ENCODE measurements around the gene SH3RF3. TPM values are rescaled to one million over a fixed set of nuclear protein-coding genes. Genes with fewer than 3 reads are reported as not detected.

Gene SH3RF3
- total and polyA plus RNA-seq, 5 donors from 2014 or later: 0.16 to 1.6 (median 0.76) TPM

DNA sequence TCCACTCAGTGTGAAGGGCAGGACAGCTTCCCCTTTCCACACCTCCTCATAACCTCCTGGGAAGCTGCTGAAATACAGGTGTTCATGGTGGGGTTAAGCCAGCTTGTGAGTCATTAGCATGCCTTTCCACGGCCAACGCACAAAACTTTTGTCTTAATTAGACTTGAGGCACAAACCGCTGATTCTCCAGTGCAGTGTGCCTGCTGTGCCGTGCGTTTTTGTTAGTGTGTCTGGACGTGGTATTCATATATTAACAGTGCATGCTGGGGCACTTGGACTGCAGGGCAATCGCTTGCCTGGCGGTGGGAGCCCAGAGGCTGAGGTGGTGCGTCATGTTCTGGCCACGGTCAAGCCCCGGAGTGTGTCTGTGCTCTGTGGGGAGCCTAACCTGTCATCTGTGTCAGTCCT, 156.2 kb downstream of the SH3RF3 start:
- Mint-ChIP-seq H3K27ac (peak overlapping the region in 1 of 3 donors; percentile 39), H3K9me3 (peaks cover 0 to 1% (median 0%) of the 10 kb centered on the region in 7 donors)

DNA sequence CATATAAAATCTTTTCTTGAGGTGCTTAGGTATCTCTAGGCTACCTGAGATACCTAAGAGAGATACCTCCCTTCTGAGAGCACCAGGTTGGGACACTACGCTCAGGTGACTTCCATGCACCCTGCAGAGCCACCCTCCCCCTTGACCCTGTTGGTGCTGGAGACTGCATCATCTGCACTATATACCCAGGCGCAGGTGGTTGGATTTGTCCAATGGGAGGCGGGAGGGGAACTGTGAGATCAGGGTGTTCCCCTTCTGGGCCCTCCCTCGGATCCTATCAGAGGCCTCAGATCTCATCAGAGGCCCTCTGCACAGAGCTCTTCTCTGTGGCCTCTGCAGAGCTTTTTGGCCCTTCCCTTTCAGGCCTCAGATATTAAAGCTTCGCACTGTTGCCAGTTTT, 158.4 kb downstream of the SH3RF3 start:
- DNase-seq: no peak
- Mint-ChIP-seq H3K9me3 (peaks cover 0 to 1% (median 0%) of the 10 kb centered on the region in 7 donors), H3K4me3 (no peak overlapping the region), H3K27ac (no peak overlapping the region), H3K4me1 (peaks cover 0 to 47% (median 6%) of the 10 kb centered on the region in 4 donors), H3K27me3 (no peaks in the 10 kb centered on the region), H3K36me3 (no peaks in the 10 kb centered on the region)
- Histone ChIP-seq H3K4me3 (ENCODE audit: low read depth, low read length) (no peak overlapping the region), H3K27me3 (ENCODE audit: control insufficient read depth, insufficient read depth, low read length) (no peaks in the 10 kb centered on the region), H3K4me1 (ENCODE audit: control insufficient read depth, insufficient read depth, low read length, poor library complexity, severe bottlenecking) (no peaks in the 10 kb centered on the region), H3K27ac (ENCODE audit: insufficient read depth, low read length, poor library complexity, severe bottlenecking) (no peak overlapping the region), H3K36me3 (ENCODE audit: control insufficient read depth, insufficient read depth, low read length) (no peaks in the 10 kb centered on the region), H3K9me3 (ENCODE audit: control insufficient read depth in 2 of 2, low read length in 2 of 2) (no peaks in the 10 kb centered on the region)
- no peak for ATAC-seq (ENCODE audit: low read depth in 2 of 2)

More for the DNA sequence above, 156.2 kb downstream of the SH3RF3 start:
- Mint-ChIP-seq H3K36me3 (no peaks in the 10 kb centered on the region), H3K4me3 (no peak overlapping the region), H3K27me3 (no peaks in the 10 kb centered on the region), H3K4me1 (peaks cover 0 to 50% (median 6%) of the 10 kb centered on the region in 4 donors)
- H3K9me3 ChIP-seq (ENCODE audit: control insufficient read depth in 2 of 2, low read length in 2 of 2): no peaks in the 10 kb centered on the region
- no peaks in the 10 kb centered on the region for H3K4me1 ChIP-seq (ENCODE audit: control insufficient read depth, insufficient read depth, low read length, poor library complexity, severe bottlenecking)
- H3K36me3 ChIP-seq (ENCODE audit: control insufficient read depth, insufficient read depth, low read length): no peaks in the 10 kb centered on the region
- H3K27me3 ChIP-seq (ENCODE audit: control insufficient read depth, insufficient read depth, low read length): no peaks in the 10 kb centered on the region
- no peak overlapping the region for H3K4me3 ChIP-seq (ENCODE audit: low read depth, low read length)
- ATAC-seq (ENCODE audit: low read depth in 2 of 2): no peak
- no peak for DNase-seq
- no peak overlapping the region for H3K27ac ChIP-seq (ENCODE audit: insufficient read depth, low read length, poor library complexity, severe bottlenecking)

DNA sequence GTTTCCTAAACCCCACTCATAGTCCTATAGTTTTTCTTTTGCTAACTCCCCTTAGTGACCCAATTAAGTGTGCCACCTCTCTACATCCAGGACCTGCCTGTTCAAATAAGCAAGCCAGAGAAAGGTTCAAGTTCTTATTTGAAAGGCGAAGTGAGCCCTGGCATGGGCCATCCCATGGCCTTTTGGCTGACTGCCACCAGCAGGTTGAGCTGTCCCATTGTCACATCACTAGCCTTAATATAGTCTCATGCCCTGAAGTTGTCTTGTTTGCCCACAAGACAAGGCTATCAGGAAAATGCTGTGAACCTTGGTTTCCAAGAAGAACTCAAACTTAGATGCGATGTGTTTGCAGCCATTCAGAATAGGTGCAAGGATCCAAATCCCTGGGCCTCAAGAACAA, 158.8 kb downstream of the SH3RF3 start:
- Mint-ChIP-seq H3K36me3 (no peaks in the 10 kb centered on the region), H3K4me3 (no peak overlapping the region), H3K9me3 (peaks cover 0 to 1% (median 0%) of the 10 kb centered on the region in 7 donors), H3K27ac (no peak overlapping the region), H3K27me3 (no peaks in the 10 kb centered on the region), H3K4me1 (peaks cover 0 to 45% (median 6%) of the 10 kb centered on the region in 4 donors)
- no peak for ATAC-seq (ENCODE audit: low read depth in 2 of 2)
- no peaks in the 10 kb centered on the region for H3K9me3 ChIP-seq (ENCODE audit: control insufficient read depth in 2 of 2, low read length in 2 of 2)
- no peak overlapping the region for H3K27ac ChIP-seq (ENCODE audit: insufficient read depth, low read length, poor library complexity, severe bottlenecking)
- no peaks in the 10 kb centered on the region for H3K4me1 ChIP-seq (ENCODE audit: control insufficient read depth, insufficient read depth, low read length, poor library complexity, severe bottlenecking)
- no peak overlapping the region for H3K4me3 ChIP-seq (ENCODE audit: low read depth, low read length)
- H3K36me3 ChIP-seq (ENCODE audit: control insufficient read depth, insufficient read depth, low read length): no peaks in the 10 kb centered on the region
- DNase-seq: no peak
- H3K27me3 ChIP-seq (ENCODE audit: control insufficient read depth, insufficient read depth, low read length): no peaks in the 10 kb centered on the region

DNA sequence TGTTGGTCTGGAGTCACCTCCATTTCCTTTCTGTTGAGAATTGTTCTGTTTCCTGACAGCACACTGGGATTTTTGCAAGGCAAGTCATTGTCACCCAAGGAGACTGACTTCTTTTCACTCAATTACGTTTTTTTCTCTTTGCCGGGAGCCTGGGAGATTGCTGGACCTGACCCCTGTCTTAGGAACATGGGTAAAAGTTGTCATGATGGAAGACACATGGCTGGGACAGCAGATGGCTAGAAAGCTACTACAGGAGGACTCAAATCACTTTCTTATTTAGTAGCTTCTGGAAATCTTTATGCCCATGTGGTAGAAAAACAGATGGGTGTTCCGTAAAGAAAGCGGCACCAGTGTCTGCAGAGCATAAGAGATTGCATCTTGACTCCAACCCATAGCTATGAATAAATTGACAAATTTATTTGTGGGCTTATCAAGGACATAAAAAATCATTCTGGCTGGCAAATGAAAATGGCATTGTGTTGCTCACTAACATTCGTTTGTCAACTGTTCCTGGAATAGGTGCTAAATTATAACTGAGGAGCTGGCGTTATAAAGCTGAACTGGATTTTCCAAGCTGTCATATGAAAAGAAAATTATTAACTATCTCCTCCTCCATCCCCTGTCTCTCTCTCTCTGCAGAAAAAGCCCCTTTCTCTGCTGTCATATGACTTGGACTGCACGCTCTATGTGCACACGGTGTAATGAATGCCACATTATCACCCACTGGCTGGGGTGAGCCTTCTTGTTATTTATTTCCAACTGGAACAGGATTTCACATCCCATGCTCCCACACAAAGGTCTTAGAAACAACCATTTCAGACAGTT, 159.8 kb downstream of the SH3RF3 start:
- no peaks in the 10 kb centered on the region for H3K36me3 Mint-ChIP-seq
- H3K4me3 ChIP-seq (ENCODE audit: low read depth, low read length): no peak overlapping the region
- no peak overlapping the region for H3K4me3 Mint-ChIP-seq
- H3K4me1 ChIP-seq (ENCODE audit: control insufficient read depth, insufficient read depth, low read length, poor library complexity, severe bottlenecking): no peaks in the 10 kb centered on the region
- H3K27me3 ChIP-seq (ENCODE audit: control insufficient read depth, insufficient read depth, low read length): no peaks in the 10 kb centered on the region
- ATAC-seq (ENCODE audit: low read depth in 2 of 2): no peak
- peaks cover 0 to 1% (median 0%) of the 10 kb centered on the region in 7 donors for H3K9me3 Mint-ChIP-seq
- H3K27me3 Mint-ChIP-seq: no peaks in the 10 kb centered on the region
- peaks cover 0 to 39% (median 6%) of the 10 kb centered on the region in 4 donors for H3K4me1 Mint-ChIP-seq
- DNase-seq: no peak
- no peak overlapping the region for H3K27ac Mint-ChIP-seq
- H3K27ac ChIP-seq (ENCODE audit: insufficient read depth, low read length, poor library complexity, severe bottlenecking): no peak overlapping the region
- H3K9me3 ChIP-seq (ENCODE audit: control insufficient read depth in 2 of 2, low read length in 2 of 2): peaks cover 0 to under 1% of the 10 kb centered on the region in 2 experiments
- H3K36me3 ChIP-seq (ENCODE audit: control insufficient read depth, insufficient read depth, low read length): no peaks in the 10 kb centered on the region

DNA sequence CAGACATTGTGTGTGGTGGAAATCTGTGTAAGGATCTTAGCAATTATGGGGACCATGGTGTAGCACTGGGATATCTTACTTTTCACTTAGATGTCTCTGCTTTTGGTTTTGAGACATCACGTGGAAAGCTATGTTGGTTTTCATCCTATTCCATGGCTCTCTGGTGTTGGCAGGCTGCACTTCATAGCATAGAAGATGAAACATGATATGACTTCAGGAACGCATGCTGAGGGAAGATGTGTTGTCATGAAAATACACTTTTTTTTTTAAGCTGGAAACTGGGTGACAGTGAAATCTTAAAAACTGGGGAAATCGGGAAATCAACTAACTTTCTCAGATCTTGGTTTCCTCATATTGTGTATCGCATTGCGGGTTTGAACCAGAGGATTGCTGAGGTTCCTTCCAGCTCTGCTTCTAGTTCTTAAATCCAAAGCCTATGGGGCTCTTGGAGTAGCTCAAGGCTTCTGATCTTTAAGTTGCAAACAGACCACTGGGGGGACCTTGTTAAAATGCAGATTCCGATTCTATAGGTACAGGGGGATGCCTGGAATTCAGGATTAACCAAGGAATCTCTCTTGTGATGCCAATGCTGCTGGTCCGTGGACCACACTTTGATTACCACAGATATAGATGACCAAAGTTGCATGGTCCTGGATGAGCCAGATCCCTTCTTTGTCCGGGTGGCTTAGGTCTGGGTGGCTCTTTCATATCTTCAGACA, 160.7 kb downstream of the SH3RF3 start:
- Histone ChIP-seq H3K27ac (ENCODE audit: insufficient read depth, low read length, poor library complexity, severe bottlenecking) (no peak overlapping the region), H3K4me3 (ENCODE audit: low read depth, low read length) (no peak overlapping the region), H3K27me3 (ENCODE audit: control insufficient read depth, insufficient read depth, low read length) (no peaks in the 10 kb centered on the region), H3K9me3 (ENCODE audit: control insufficient read depth in 2 of 2, low read length in 2 of 2) (peaks cover 0 to 4% of the 10 kb centered on the region in 2 experiments), H3K4me1 (ENCODE audit: control insufficient read depth, insufficient read depth, low read length, poor library complexity, severe bottlenecking) (no peaks in the 10 kb centered on the region), H3K36me3 (ENCODE audit: control insufficient read depth, insufficient read depth, low read length) (no peaks in the 10 kb centered on the region)
- no peak overlapping the region for H3K27ac Mint-ChIP-seq
- H3K36me3 Mint-ChIP-seq: no peaks in the 10 kb centered on the region
- peaks cover 0 to 35% (median 5%) of the 10 kb centered on the region in 4 donors for H3K4me1 Mint-ChIP-seq
- ATAC-seq (ENCODE audit: low read depth in 2 of 2): no peak
- H3K9me3 Mint-ChIP-seq: peaks cover 0 to 1% (median 0%) of the 10 kb centered on the region in 7 donors
- no peak for DNase-seq
- H3K27me3 Mint-ChIP-seq: peaks cover 4% of the 10 kb centered on the region
- no peak overlapping the region for H3K4me3 Mint-ChIP-seq

DNA sequence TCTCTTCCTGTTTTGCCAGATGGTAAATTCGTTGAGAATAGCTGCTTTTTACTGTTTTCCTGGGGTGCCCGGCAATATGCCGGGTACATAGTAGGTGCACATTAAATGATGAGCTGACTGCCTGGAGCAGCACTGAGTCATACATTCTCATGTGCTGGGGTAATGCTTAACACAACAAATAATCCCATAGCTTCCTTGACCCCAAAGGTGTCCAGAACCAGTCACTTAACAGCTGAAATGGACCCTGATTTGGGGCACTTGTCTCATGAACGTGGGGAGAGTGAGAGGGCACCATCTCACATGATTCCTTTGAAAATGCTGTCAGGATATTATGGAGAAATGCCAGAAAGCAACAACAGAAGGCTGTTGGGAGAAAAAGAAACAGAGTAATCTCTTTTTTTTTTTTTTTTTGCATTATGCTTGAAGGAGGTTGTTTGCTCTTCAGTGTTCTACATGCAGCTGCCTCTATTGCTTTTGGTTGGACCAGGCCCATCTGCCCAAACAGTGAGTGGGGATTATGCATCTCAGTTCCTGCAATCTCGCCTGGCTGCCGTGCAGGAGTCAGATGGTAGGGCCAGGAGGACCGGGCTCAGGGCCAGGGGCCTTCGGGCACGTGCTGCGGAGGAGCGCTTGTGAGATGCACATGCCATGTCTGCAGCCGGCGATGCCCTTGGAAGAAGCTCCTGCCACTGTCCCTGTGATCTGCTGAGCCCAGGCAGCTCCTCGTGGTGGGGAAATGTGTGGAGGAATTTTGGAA, 162.1 kb downstream of the SH3RF3 start:
- Mint-ChIP-seq H3K27me3 (peaks cover 8% of the 10 kb centered on the region), H3K4me1 (peaks cover 0 to 35% (median 5%) of the 10 kb centered on the region in 4 donors), H3K27ac (peak overlapping the region in 1 of 3 donors; percentile 54), H3K4me3 (no peak overlapping the region), H3K36me3 (no peaks in the 10 kb centered on the region), H3K9me3 (peaks cover 0 to 1% (median 0%) of the 10 kb centered on the region in 7 donors)
- ATAC-seq (ENCODE audit: low read depth in 2 of 2) (no peak), DNase-seq (no peak)
- Histone ChIP-seq H3K27ac (ENCODE audit: insufficient read depth, low read length, poor library complexity, severe bottlenecking) (no peak overlapping the region), H3K4me3 (ENCODE audit: low read depth, low read length) (no peak overlapping the region), H3K9me3 (ENCODE audit: control insufficient read depth in 2 of 2, low read length in 2 of 2) (peaks cover 0 to 4% of the 10 kb centered on the region in 2 experiments), H3K4me1 (ENCODE audit: control insufficient read depth, insufficient read depth, low read length, poor library complexity, severe bottlenecking) (no peaks in the 10 kb centered on the region), H3K36me3 (ENCODE audit: control insufficient read depth, insufficient read depth, low read length) (no peaks in the 10 kb centered on the region), H3K27me3 (ENCODE audit: control insufficient read depth, insufficient read depth, low read length) (no peaks in the 10 kb centered on the region)

DNA sequence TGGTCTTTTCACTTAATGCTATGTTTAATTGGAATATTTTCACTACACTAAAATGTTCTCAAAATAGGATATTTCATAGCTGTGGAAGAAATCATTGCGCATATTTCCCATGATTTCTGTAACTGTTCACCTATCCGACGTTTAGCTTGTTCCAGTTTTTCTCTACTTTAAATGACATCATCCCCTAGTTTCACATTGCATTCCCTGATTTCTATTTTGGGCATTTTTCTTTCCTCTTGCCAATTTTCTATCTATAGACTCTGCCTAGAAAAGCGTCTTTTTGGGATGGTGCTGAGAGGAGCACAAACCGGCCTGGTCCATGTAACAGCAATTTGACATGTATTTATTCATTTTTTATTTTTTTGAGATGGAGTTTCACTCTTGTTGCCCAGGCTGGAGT, 163.4 kb downstream of the SH3RF3 start:
- H3K27ac Mint-ChIP-seq: no peak overlapping the region
- no peak for ATAC-seq (ENCODE audit: low read depth in 2 of 2)
- Histone ChIP-seq H3K4me3 (ENCODE audit: low read depth, low read length) (no peak overlapping the region), H3K27ac (ENCODE audit: insufficient read depth, low read length, poor library complexity, severe bottlenecking) (no peak overlapping the region), H3K27me3 (ENCODE audit: control insufficient read depth, insufficient read depth, low read length) (no peaks in the 10 kb centered on the region), H3K36me3 (ENCODE audit: control insufficient read depth, insufficient read depth, low read length) (no peaks in the 10 kb centered on the region), H3K9me3 (ENCODE audit: control insufficient read depth in 2 of 2, low read length in 2 of 2) (peaks cover 0 to 4% of the 10 kb centered on the region in 2 experiments), H3K4me1 (ENCODE audit: control insufficient read depth, insufficient read depth, low read length, poor library complexity, severe bottlenecking) (no peaks in the 10 kb centered on the region)
- DNase-seq: no peak
- no peak overlapping the region for H3K4me3 Mint-ChIP-seq
- H3K27me3 Mint-ChIP-seq: peaks cover 8% of the 10 kb centered on the region
- H3K9me3 Mint-ChIP-seq: peaks cover 0 to 1% (median 0%) of the 10 kb centered on the region in 7 donors
- H3K4me1 Mint-ChIP-seq: peaks cover 0 to 30% (median 5%) of the 10 kb centered on the region in 4 donors
- H3K36me3 Mint-ChIP-seq: no peaks in the 10 kb centered on the region
